ENCODE results near the gene CD5L.

Gene CD5L

GRCh38 chr1:157819215-157819614 is 22.4 kb downstream of the CD5L start:
- in situ Hi-C loops (cut with MboI; ENCODE audit: low sequenced_read_pairs), result no loop called here

DNA sequence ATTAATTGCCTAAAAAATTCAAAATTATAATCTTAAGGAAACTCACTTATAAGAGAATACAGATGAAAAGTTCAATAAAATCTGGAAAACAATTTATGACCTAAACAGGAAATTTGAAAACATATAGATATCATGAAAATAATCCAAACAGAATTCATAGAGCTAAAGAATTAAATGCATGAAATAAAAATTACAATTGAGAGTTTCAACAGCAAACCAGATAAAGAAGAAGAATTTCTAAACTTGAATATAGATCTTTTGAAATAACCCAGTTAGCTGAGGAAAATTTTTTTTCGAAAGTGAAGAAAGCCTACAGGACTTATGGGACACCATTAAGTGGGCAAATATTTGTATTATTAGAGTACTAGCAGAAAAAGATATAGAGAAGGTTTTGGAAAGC is 28.3 kb downstream of the CD5L start:
- in situ Hi-C loops (cut with MboI; ENCODE audit: low sequenced_read_pairs), result no loop called here

GRCh38 chr1:157806431-157807149 is 35.0 kb downstream of the CD5L start:
- in situ Hi-C loops (cut with MboI; ENCODE audit: low sequenced_read_pairs), result no loop called here

DNA sequence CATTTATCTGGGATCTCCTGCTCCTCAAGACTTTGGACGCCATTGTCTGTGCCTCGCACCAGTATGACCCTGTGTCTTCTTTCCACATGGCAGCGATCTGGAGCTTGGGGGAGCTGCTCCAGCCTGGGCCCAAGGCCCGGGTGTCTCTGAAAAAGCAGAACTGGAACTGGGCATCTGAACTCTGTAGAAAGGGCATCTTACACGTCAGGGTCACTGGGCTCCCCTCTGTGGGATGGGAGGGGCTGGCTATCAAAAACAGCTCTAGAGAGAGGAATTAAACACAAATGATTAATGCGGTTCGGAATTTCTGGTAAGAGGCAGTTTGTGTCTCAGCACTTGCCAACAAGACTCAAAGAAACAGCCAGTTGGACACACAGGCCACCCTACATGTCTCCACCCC is 37.8 kb downstream of the CD5L start:
- in situ Hi-C loops (cut with MboI; ENCODE audit: low sequenced_read_pairs), result no loop called here

GRCh38 chr1:157799996-157800395 is 41.6 kb downstream of the CD5L start:
- in situ Hi-C loops (cut with MboI; ENCODE audit: low sequenced_read_pairs), result no loop called here

DNA sequence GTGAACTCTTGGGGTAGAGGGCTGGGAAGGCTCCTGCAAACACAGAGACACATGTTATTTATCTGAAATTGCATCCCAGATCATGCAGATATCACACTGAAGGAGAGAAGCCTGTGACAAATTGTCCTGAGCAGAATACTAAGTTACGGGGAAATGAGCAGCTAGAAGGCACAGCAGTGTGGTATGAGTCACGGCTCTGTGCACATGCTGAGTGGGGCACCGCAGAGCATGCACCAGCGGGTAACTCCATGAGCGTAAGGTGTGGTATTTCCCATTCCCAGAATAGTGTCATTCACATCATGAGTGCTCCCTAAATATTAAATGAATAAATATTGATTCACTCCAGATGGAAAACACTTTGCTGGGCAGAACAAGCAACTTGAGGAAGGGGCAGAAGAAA is 43.4 kb downstream of the CD5L start:
- in situ Hi-C loops (cut with MboI; ENCODE audit: low sequenced_read_pairs), result no loop called here

GRCh38 chr1:157785248-157785647 is 56.4 kb downstream of the CD5L start:
- in situ Hi-C loops (cut with MboI; ENCODE audit: low sequenced_read_pairs), result no loop called here

- in situ Hi-C loops (cut with MboI; ENCODE audit: low sequenced_read_pairs), result no loop called here
Observed at GRCh38 chr1:157784801-157785200, 56.8 kb downstream of the CD5L start.

DNA sequence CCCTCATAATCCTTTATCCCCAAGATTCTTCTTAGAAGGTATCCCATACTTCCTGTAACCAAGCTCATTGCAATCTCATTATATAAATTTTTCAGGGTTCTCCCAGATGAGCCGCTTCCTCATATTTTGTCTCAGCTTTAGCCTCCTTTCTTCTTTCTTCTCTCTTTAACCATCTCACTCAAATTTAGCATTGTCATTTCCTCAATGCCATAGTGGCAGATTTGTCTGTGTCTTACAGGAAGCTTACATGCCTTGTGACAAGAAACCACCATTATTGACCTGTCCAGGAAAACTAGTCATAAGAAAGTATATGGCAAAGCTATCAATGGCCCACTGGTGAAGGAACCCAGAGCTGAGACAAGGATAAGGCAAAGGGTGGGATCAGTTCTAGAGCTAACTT is 58.7 kb downstream of the CD5L start:
- in situ Hi-C loops (cut with MboI; ENCODE audit: low sequenced_read_pairs), result no loop called here

GRCh38 chr1:157781048-157781447 is 60.6 kb downstream of the CD5L start:
- in situ Hi-C loops (cut with MboI; ENCODE audit: low sequenced_read_pairs), result no loop called here
